ENCODE data around the gene KRTAP10-2. TPM values are rescaled to one million over a fixed set of nuclear protein-coding genes. Genes with fewer than 3 reads are reported as not detected.
"Not testable (repeated sequence)": the region's sequence is repeated elsewhere in the genome, so short reads cannot be mapped to it uniquely, and the experiment has no call there.

KRTAP10-2 gene
- total and polyA plus RNA-seq, 9 of the 15 experiments (the other 6 are each of a cell fraction or from before 2014, with no cell fraction given), result not detected

DNA sequence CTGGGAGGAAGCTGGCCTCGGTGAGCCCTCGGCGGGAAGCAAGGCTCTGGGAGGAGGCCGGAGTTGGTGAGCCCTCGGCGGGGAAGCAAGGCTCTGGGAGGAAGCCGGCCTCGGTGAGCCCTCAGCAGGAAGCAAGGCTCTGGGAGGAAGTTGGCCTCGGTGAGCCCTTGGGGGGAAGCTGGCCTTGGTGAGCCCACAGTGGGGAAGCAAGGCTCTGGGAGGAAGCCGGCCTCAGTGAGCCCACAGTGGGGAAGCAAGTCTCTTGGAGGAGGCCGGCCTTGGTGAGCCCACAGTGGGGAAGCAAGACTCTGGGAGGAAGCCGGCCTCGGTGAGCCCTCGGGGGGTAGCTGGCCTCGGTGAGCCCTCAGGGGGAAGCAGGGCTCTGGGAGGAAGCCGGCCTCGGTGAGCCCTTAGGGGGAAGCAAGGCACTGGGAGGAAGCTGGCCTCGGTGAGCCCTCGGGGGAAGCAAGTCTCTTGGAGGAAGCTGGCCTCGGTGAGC, 47.4 kb downstream of the KRTAP10-2 start:
- H3K9me1 ChIP-seq (ENCODE audit: control insufficient read depth, insufficient read depth, low read length), result no peaks in the 10 kb centered on the region
- no peaks in the 10 kb centered on the region for H3K9me3 ChIP-seq (replicated peaks; ENCODE audit: control insufficient read depth, insufficient read depth, low read depth, low read length)
- H3K36me3 ChIP-seq (ENCODE audit: control insufficient read depth, insufficient read depth, low read length), result no peaks in the 10 kb centered on the region
- intact Hi-C loops (cut with micrococcal nuclease), result no loop called here
- no peak overlapping the region for H3K27ac ChIP-seq (ENCODE audit: extremely low read depth, low read depth, low read length)
- no peak overlapping the region for H3K4me3 ChIP-seq
- peaks cover 0 to 37% of the 10 kb centered on the region in 2 experiments; a peak in 2 of 5 replicates for H3K4me1 ChIP-seq (replicated peaks in 1 of 2; ENCODE audit: control insufficient read depth in 2 of 2, insufficient read depth in 2 of 2, low read length in 2 of 2)
- in situ Hi-C loops (cut with MboI), result loop anchor here (10.0 kb wide), 1 partner anchor 431 kb away; no protein-coding TSS in a partner anchor
- H3K9ac ChIP-seq (ENCODE audit: insufficient read depth in 1 of 2, low read depth in 2 of 2, low read length in 2 of 2), result no peak overlapping the region
- H3K27me3 ChIP-seq (ENCODE audit: control insufficient read depth in 2 of 2, insufficient read depth in 2 of 2, low read length in 2 of 2), result peaks cover 71 to 85% of the 10 kb centered on the region in 2 experiments
- no peak overlapping the region for H2AFZ ChIP-seq (ENCODE audit: low read depth, low read length)
- peaks cover 8% of the 10 kb centered on the region for H4K20me1 ChIP-seq (replicated peaks; ENCODE audit: control insufficient read depth, insufficient read depth, low read length)
- no peaks in the 10 kb centered on the region for H3K79me2 ChIP-seq (ENCODE audit: control insufficient read depth, insufficient read depth, low read length)
- BruUV-seq (replicated peaks), result no TSS peak
- TF ChIP-seq SLC30A9 (CRISPR knock-in tag; IDR thresholded peaks at IDR 0.05), result no peak
- TF ChIP-seq UBTF (IDR thresholded peaks at IDR 0.05; ENCODE audit: borderline replicate concordance in 1 of 2, low read depth in 2 of 2, low read length in 2 of 2), result 0 out of 4 replicates have a peak, but pooled peaks of 1 of the 2 experiments have one; percentile 13
- H3K4me2 ChIP-seq (ENCODE audit: insufficient read depth, low read length), result no peak overlapping the region
- ATAC-seq (no peak), FAIRE-seq (no peak), DNase-seq (ENCODE audit: extremely low read depth in 1 of 4, low spot score in 3 of 4) (no peak)
- 3% methylated on average over 20 of the region's 20 CpGs for WGBS (ENCODE audit: insufficient coverage, low coverage, missing lambda C conversion rate)
- POLR2A ChIA-PET, result no interaction called here
- CTCF ChIA-PET (ENCODE audit: low intra/inter-chr PET ratio), result interaction anchor here (0.6 kb wide), 1 partner anchor 238 kb away, joined by 3 read pairs; no protein-coding TSS in a partner anchor

GRCh38 chr21:44503006-44503889, 48.1 kb downstream of the KRTAP10-2 start:
- H4K20me1 ChIP-seq (replicated peaks; ENCODE audit: control insufficient read depth, insufficient read depth, low read length); CTCF ChIA-PET (ENCODE audit: low intra/inter-chr PET ratio); H3K4me3 ChIP-seq; H2AFZ ChIP-seq (ENCODE audit: low read depth, low read length); H3K27ac ChIP-seq (ENCODE audit: extremely low read depth, low read depth, low read length); H3K36me3 ChIP-seq (ENCODE audit: control insufficient read depth, insufficient read depth, low read length); FAIRE-seq; H3K9me1 ChIP-seq (ENCODE audit: control insufficient read depth, insufficient read depth, low read length); DNase-seq (ENCODE audit: extremely low read depth in 1 of 4, low spot score in 3 of 4); BruUV-seq (replicated peaks); H3K9ac ChIP-seq (ENCODE audit: insufficient read depth in 1 of 2, low read depth in 2 of 2, low read length in 2 of 2); H3K9me3 ChIP-seq (replicated peaks; ENCODE audit: control insufficient read depth, insufficient read depth, low read depth, low read length); intact Hi-C loops (cut with micrococcal nuclease); H3K79me2 ChIP-seq (ENCODE audit: control insufficient read depth, insufficient read depth, low read length); H3K4me2 ChIP-seq (ENCODE audit: insufficient read depth, low read length); ATAC-seq: not testable (repeated sequence)
- POLR2A ChIA-PET, result interaction anchor here (0.9 to 1.3 kb wide), 2 partner anchors 9 to 12 kb away, joined by 3 to 4 read pairs; no protein-coding TSS in a partner anchor
- in situ Hi-C loops (cut with MboI), result loop anchor here (10.0 kb wide), 1 partner anchor 432 kb away; no protein-coding TSS in a partner anchor
- Histone ChIP-seq H3K4me1 (replicated peaks in 1 of 2; ENCODE audit: control insufficient read depth in 2 of 2, insufficient read depth in 2 of 2, low read length in 2 of 2) (peaks cover 0 to 37% of the 10 kb centered on the region in 2 experiments; a peak in 3 of 5 replicates), H3K27me3 (ENCODE audit: control insufficient read depth in 2 of 2, insufficient read depth in 2 of 2, low read length in 2 of 2) (peaks cover 70 to 85% of the 10 kb centered on the region in 2 experiments)
- 3% methylated on average over 19 of the region's 44 CpGs for WGBS (ENCODE audit: insufficient coverage, low coverage, missing lambda C conversion rate)

All from K562 (cell line).